Putamen (tissue), 1 donor: ENCODE measurements around the gene KIF12.
"Not testable (repeated sequence)": the region's sequence is repeated elsewhere in the genome, so short reads cannot be mapped to it uniquely, and the experiment has no call there.

Source experiments
- DNase-seq: peaks from one replicate; pipeline ENCODE4 v3.0.0-alpha.2; 2016; ENCODE audit warnings: low spot score

The KIF12 gene

DNA sequence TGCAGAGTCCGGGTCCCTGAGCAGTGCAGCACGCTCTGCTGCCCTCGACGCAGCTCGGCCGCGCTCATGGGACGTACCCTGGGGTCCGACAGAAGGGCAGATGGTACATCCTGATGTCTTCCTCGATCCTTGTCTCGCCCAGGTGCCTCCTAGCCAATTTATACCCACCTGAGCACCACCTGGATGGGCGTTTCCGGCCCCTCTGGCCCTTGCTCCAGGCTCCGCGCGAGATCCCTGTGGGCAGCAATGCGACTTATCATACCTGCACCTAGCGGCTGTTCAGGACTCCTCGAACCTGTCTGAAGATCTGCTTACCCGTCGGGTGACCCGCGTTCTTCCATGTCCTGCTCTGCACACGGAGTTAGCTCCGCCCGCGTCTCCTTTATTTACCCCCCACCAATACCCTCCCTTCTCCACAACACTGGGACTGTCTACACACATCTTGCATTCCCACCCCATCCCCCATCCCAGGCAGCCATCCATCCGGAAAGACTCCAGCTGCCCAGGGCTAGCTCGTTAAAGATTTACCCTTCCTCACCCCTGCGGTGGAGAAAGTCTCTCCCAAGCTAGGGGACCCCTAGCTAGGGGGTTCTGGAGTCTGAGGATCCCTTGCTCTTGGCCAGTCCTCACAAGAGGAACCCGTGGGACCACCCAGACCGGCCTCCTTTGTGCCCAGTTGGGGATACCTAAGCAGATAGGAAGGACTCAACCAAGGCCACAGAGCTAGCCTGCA is at the start of gene KIF12:
Gene KIF12 (minus strand): TSS at position 357 of the 733 bp plus-strand sequence. CDS start 16 bp downstream, at position 341.
- no peak for DNase-seq

DNA sequence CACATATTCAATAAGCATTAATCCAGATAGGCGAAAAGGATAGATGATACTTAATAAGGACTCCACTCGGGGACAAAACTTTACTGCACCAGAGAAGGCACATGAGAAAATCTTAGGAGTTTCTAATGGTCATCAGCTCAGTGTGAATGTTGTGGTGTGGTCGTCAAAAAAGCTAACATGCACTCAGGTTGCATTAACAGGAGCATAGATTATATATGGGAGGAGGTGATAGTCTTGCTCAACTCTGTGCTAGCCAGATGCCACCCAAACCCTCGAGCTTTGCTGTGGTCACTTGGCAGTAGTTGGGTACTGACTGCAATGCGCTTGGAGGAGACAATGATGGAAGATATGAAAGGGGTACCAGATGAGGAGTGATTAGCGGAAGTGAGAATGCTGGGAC is 47.6 kb upstream of the KIF12 start:
- no peak for DNase-seq

DNA sequence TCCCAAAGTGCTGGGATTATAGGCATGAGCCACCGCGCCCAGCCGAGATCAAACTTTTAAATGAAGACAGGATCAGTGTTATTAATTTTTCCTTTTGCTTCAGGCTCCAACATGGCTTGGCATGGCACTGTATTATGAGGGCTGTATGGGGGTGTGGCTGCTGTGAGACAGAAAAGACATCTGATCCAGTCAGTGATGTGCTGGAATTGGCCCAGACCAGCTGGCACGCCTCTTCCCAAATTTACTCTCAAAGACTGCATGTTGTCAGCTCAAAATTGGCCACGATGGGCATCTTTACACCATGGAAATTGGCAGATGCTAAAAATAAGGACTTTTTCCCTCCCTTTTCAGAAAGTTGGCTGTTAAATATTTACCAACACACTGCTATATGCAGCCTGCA is 44.1 kb upstream of the KIF12 start:
- DNase-seq = no peak

DNA sequence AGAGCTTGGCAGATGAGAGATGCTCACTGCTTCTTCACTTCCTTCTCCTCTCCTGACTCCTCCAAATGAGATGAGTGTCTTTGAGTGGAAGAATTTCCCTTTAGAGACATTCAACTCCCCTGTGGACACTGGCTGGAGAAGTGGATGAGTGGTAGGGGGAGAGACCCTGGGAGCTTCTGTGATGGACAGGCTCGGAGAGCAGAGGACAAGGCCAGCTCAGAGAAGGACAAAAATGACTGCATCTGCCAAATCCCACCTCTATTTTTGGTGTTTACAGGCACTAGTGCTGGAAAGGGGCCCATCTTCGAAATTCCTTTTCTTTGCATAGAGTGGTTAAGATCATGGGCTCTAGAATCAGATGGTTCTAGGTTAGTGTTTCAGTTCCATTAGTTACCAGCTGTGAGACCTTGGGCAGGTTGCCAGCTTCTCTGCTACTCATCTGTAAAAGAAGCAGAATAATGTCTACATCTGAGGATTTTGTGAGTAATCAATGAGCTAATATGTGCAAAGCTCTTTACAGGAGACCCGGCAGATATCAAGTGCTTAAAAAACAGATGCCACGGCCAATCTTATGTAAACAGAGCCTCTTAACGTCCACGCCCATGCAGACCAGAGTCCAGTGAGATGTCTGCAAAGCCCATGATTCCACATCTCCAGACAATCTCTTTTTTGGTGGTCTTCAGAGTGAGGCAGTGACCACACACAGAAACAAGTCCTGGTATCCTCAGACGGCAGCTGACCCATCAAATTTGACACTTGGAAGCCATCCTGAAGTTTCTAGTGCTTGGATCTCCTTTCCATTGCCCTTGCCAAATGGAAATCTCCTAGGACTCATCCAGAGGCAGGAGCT is 42.7 kb upstream of the KIF12 start:
- DNase-seq = no peak

DNA sequence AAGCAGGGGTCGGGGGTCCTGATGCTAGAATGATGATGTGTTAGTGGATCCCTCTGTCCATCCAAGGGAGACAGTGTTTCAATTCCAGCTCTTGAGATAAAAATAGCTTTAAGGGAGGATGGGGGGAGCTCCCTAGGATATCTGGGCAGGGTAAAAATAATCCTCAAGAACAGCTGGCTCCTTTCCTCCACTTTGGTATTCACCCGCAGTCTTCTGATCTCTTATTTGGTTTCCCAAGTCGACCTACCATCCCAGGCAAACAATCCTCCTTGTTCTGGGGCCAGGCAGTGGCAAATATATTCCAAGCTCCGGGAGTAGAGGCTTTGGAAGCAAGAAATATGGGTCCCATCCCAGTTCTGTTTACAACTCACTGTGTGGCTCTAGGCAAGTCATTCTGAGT is 41.8 kb upstream of the KIF12 start:
- DNase-seq = no peak

DNA sequence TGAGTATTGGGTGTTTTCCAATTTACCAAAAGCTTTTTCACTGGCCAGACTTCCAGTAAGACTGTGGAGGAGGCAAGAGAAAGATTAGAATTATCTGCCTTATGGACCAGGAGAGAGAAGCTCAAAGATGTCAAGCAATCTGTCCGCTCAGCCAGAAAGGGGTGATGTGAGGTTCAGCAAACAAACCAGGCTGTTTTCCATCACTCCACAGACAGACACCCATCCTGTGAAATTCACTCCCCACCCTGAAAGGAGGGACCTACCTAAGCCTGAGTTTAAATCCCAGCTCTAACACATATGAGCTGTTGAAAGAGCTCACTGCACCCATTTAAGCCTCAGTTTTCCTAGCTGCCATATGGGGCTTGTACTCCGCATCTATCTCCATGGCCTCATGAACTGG is 41.3 kb upstream of the KIF12 start:
- no peak for DNase-seq

DNA sequence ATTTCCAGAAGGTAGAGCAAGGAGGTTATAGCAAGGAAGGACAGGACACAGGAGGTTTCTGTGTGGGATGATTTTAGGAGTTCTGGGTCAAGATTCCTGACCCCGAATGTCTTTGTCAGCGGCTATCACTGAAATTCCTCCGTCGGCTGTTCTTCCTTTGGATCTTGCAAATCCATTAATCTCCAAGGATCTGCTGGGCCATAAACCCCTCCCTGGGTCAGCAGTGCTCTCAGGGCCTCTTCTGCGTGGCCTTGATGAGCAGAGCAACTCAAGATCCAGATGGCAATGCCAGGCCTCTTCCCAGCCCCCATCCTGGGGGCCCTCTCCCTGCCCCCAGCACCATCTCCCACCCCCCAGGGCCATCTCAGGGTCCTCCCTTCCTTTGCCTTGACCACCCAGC is 40.0 kb upstream of the KIF12 start:
- DNase-seq = no peak

DNA sequence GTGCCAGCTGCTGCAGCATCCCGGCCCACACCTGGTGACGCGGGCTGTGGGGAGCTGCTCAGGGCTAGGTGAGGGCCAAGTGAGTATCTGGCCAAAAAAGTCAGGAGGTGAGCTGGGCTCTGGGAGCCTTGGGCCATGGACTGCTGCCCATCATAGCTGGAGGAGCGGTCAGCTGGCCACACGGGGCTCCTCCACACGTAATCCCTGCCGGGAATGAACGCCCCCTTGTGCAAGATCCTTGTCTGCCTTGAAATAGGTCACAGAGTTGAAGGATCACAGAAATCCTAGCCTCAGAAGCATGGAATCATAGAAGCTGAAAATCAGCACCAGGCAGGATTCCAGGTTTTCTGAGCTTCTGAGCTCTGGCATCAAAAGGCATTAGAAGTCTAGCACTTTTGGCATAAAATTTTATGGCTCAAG is 39.5 kb upstream of the KIF12 start:
- no peak for DNase-seq

DNA sequence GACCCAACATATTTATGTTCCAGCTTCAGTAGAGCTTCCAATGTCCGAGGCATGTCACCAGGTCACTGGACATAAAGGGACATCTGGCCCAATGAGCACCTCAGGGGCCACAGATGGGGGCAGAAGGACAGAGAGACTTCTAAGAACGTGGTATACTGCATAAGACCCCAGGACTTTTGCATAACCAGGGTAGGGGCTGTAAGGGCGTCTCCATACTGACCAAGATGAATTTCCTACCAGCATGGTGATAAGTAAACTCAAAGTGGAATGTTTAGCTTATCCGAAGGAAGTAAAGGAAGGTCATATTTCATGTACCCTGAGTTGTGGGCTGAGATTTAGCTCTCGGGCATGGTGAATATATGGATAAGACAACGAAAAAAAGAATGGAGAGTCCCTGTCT is 38.7 kb upstream of the KIF12 start:
- DNase-seq = no peak

DNA sequence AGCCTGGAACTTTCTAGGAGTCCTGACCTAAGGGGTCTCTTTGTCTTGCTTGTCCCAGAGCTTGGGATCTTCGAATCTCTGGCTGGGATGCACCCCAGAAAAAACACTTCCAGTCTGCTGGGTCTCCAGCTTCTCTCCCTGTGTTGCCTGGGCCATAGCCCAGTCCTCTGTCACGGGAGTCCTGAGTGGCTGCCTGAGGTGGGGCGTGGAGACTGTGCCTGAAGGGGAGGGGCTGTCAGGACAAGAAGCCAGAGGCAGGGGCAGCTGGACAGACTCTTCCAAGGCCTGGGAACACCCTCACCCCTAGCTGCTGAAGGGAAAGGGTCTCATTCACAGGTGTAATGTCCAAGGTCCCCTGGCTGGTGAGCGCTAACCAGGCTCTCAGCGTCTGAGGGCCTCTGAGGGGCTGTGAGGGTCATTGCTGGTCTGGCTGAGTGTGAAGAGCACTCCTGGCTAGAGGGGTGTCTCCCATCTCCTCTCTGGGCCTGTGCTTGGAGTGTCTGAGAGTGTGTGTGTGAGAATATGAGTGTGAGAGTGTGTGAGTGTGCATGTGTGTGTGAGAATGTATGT is 35.8 kb upstream of the KIF12 start:
- no peak for DNase-seq

DNA sequence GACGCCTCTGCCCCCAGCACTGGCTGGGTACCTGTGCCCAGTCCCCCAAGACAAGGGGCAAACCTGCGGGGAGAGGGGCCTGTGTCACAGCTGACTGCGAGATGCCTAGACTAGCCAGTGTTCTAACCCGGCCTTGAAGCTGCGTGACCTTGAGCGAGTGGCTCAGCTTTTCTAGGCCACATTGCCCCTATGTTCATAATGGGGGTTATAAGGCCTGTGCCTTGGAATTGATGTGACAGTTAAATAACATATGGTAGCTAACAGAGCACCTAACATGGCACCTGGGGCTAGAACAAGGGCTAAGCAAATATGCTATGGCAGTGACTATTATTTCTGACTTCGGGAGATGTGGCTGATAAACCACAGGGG is 33.4 kb upstream of the KIF12 start:
- no peak for DNase-seq

DNA sequence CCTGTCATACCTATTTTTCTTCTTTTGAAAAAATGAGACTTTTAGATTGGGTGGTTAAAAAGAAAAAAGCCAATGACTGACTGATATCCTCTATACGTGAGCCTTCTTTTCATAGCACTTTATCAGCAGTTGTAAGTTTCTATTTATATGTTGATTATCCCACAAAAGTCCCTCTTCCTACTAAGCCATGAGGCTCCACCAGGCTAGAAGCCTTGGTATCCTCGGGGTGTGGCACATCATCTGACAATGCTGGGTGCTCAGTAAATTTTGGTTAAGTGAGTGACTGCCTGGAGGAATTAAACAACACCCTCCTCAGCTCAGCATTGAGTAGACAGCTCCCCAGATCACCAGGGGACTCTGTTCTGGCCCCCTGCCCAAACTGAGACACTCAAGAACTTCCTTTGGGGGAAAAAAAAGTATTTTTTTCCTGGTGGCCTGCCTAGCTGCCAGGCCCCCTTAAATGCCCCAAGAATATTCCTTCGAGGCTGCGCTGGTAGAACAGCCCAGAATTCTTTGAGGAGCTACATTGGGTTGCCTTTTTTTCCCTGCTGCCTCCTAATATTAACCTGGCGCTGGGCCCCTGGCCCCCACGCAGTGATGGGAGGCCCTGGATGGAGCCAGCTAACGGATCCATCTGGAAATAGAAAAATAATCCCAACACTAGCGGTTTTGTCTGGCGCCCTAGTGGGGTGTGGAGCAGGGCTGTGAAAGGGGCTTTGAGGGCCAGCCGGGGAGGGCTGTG is 32.9 kb upstream of the KIF12 start:
- no peak for DNase-seq

DNA sequence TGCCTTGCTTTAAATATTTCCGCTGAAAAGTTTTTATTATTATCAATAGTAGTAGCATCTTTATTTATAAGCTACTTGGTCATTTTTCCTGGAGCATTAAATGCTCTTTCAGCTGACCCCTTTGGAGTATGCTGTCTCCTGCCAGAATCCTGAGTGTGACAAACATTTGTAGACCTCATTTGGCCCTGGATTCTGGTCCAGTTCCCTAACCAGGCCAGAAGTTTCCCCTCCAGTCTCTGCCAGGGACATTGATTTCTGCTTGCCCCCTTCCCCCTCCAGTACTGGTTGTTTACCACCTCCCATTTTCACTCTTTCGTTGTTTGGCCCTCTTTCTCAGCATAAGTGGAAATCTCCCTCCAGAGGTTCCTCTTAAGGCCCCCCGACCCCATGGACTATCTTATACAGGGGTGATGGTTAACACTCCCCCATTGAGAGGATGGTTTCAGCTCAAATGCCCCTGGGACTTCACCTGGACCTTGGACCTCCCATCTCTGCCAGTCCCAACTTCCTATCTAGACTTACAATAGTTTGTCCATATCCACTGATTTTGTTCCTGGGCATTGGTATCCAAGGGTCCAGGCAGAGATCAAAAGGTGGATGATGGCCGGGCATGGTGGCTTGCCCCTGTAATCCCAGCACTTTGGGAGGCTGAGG is 31.7 kb upstream of the KIF12 start:
- DNase-seq = no peak

DNA sequence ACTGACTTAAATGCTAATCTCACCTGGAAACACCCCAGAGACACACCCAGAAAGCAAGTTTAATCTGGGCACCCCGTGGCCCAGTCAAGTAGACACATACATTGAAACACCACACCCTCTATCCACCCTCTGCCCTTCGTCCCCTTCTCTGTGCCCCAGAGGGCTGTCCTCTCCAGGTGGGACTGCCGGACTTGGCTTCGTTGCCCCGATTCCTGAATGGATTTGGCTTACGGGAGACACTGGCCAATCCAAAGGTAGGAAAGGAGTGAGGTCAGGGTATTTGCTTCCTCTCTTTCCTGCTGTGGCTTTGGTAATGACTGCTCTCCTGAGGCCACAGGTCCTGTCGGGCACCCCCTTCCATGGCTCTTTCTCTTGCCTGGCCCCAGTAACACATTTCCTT is 31.0 kb upstream of the KIF12 start:
- DNase-seq = no peak

DNA sequence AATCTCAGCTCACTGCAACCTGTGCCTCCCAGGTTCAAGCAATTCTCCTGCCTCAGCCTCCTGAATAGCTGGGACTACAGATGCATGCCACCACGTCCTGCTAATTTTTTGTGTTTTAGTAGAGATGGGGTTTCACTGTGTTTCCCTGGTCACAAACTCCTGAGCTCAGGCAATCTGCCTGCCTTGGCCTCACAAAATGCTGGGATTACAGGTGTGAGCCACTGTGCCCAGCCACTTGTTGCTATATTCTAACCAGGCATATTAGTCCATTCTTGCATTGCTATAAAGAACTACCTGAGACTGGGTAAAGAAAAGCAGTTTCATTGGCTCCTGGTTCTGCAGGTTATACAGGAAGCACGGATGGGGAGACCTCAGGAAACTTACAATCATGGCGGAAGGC is 29.7 kb upstream of the KIF12 start:
- DNase-seq = not testable (repeated sequence)

DNA sequence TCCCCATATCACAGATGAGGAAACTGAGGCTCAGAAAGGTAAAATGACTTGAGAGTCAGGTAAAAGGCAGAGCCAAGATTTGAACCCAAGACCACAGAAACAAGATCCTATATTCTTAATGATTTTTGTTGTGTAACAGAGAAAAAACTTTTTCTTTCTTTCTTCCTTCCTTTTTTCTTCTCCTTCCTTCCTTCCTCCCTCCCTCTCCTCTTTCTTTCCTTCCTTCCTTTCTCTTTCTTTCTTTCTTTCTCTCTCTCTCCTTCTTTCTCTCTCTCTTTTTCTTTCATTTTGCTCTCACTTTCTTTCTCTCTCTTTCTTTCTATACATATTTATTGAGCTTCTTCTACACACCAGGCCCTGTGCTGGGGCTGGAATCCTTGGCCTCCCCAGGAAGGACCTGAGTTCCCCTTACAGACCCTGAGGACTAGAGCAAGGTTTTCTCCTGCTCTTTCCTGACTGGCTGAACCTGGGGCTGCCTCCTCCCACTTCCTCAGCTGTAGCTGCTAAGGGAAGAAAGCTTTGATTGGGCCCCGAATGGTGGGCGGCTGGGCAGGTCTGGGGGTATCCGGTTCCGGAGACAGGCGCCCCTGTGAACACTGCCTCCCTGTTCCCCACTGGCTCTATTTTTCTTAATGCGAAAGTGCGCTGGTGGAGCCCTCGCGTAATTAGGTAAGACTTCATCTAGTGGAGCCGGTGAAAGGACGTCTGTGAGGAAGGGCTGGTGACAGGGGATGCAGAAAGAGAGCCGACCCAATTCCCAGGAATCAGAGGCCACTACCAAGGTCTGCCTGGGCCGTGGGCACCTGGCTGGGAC is 27.4 kb upstream of the KIF12 start:
- no peak for DNase-seq

DNA sequence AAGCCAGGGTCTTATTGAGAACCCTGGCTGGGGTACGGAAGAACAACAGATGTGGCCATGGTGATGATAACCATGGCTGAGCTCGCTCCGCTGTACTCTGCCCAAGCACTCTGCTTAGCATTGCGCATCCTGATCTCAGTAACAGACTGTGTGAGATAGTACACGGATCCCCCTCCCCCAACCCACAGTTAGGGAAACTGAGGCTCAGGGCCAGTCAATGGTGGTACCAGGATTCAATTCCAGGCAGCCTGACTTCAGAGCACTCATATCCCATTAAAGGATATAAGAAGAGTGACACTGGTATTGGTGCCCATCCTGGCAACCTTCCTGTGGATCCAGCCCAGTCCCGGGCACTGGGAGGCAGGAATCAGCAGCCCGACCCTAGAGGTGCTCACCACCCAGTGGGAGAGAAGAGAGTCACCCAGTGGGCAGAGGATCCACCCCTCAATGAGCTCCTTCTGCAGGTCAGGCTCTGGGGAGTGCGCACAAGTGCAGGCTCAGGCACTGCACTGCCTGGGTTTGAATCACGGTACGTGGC is 26.5 kb upstream of the KIF12 start:
- no peak for DNase-seq

DNA sequence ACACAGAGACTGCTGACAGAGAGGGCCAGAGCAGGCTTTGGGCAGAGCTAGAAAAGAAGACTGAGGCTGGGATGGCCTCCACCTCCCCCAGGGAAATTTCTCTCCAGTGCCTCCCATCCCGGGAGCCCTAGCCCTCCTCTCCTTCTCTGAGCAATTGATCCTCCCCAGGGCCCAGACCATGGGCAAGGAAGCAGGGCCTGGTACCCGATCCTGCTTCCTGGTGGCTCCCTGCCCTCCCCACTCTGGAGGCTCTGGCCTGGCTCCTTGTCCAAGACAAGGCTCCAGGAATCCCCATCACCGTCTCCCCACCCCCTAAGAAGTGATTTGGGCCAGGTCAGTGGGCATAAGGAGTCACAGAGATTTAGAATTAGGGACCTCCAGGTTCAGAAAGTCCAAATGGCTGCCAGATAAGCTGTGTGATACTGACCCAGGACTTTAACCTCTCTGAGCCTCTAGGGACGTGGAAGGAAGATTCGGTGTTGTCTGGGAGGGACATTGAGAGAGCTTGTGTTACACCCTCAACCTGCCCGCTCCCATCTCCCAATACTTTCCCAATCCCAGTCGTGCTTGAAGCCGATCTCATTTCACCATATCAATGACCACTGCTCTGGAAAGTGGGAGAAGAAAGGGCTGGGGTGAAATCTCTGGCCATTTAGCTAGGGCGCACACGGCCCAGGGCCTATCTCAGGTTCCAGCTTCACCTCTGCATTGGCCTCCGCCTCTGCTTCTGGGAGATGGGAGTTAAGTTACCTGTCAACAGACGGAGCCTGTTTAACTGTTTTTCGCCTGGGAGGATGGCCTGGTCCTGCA is 25.8 kb upstream of the KIF12 start:
- no peak for DNase-seq

DNA sequence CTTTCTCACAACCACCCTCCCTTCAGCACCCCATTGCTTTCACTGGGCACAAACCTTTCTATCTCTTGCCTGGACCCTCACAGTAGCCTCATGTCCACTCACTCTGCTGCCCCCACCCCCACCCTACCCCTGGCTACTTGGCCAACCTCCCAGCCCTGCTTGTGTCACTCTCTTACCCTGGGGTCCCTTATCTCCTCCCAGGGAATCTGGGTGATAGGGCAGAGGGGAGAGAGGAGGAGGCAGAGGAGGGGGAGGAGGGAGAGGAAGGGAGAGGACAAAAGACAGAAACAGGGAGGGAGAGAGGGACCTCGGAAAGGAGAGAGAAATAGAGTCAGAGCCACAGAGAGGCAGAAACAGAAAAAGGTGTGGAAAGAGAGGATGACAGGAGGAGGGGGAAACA is 25.0 kb upstream of the KIF12 start:
- no peak for DNase-seq
